RWPE1 (cell line): ENCODE results near the gene CD34.

Experiments used
- CTCF ChIA-PET: fragments of 350-600 bp; sonication (Branson Sonifier 250); formaldehyde crosslinking; extraction: SDS; loops from one replicate; lab custom pipeline; 2021; lab: Yijun Ruan, JAX
- POLR2A ChIA-PET: fragments of 400-600 bp; formaldehyde crosslinking; extraction: SDS; loops from one replicate; lab custom pipeline; 2020; ENCODE audit warnings: antibody characterized with exemption; ENCODE audit not compliant: low non-redundant PET; lab: Yijun Ruan, JAX
- DNase-seq: peaks from one replicate; pipeline ENCODE4 v3.0.0; 2012; ENCODE audit warnings: low spot score
- H3K27ac ChIP-seq: fragments of 450-650 bp; 2 replicates; pipeline ENCODE4 v1.5.1; 2017
- TF ChIP-seq, protein P1 (sequence below): fragments of 450-650 bp; conservative IDR thresholded peaks from 2 replicates; pipeline ENCODE4 v1.5.1; 2017; ENCODE audit warnings: low read depth, mild to moderate bottlenecking

Gene CD34

DNA sequence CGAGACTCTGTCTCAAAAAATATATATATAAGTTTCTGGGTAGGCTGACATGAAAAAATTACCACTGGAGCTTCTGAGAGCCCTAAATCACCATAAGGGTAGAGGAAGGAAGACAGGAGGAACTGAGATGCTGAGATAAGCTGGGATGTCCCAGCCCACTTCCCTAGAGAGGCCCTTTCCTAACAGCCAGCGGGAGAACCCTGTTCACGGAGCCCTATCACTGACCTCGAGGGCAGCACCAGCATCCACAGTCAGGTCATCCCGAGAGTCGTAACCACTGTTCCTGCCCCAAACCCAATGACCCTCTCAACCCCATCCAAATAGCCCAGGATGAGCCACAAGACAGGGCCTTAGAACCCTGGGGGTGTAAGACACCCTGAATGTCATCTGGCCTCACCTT lies 77.5 kb downstream of the CD34 start:
- no peak for DNase-seq
- TF ChIP-seq, protein P1, sequence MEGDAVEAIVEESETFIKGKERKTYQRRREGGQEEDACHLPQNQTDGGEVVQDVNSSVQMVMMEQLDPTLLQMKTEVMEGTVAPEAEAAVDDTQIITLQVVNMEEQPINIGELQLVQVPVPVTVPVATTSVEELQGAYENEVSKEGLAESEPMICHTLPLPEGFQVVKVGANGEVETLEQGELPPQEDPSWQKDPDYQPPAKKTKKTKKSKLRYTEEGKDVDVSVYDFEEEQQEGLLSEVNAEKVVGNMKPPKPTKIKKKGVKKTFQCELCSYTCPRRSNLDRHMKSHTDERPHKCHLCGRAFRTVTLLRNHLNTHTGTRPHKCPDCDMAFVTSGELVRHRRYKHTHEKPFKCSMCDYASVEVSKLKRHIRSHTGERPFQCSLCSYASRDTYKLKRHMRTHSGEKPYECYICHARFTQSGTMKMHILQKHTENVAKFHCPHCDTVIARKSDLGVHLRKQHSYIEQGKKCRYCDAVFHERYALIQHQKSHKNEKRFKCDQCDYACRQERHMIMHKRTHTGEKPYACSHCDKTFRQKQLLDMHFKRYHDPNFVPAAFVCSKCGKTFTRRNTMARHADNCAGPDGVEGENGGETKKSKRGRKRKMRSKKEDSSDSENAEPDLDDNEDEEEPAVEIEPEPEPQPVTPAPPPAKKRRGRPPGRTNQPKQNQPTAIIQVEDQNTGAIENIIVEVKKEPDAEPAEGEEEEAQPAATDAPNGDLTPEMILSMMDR: no peak
- ChIA-PET POLR2A (interaction anchor here (0.6 kb wide), 1 partner anchor 15 kb away, joined by 3 read pairs; no protein-coding TSS in a partner anchor), CTCF (interaction anchor here (1.0 kb wide), 1 partner anchor 130 kb away, joined by 5 read pairs; no protein-coding TSS in a partner anchor)
- H3K27ac ChIP-seq: no peak overlapping the region

DNA sequence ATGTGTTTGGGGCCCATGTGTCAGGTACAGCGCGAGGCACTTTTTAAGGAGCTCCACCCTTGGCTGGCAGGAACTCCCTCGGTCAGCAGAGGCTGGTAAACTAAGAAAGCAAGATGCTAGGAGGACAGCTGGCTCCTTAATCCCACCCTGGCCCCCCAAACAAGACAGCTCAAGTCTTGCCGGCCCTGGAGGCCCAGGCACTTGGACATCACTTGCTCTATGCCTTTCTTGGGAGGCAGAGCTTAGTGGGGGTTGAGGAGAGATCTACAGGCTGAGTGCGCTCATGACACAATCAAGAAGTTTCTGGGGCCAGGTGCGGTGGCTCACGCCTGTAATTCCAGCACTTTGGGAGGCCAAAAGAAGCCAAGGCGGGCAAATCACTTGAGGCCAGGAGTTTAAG lies 78.1 kb downstream of the CD34 start:
- ChIA-PET CTCF (interaction anchor here (1.0 kb wide), 1 partner anchor 130 kb away, joined by 5 read pairs; no protein-coding TSS in a partner anchor), POLR2A (no interaction called here)
- no peak overlapping the region for H3K27ac ChIP-seq
- no peak for DNase-seq
- TF ChIP-seq, protein P1: no peak

- DNase-seq: no peak
- POLR2A ChIA-PET: no interaction called here
Observed at GRCh38 chr1:207831517-207832327, 79.2 kb downstream of the CD34 start.

More at GRCh38 chr1:207831517-207832327, 79.2 kb downstream of the CD34 start:
- no peak overlapping the region for H3K27ac ChIP-seq
- TF ChIP-seq, protein P1: no peak
- CTCF ChIA-PET: interaction anchor here (0.6 kb wide), 1 partner anchor 48 kb away, joined by 4 read pairs; no protein-coding TSS in a partner anchor
